Mucosa of descending colon (tissue), 3 donors: ENCODE measurements around the gene KIF21B. TPM values are rescaled to one million over a fixed set of nuclear protein-coding genes. Genes with fewer than 3 reads are reported as not detected.

Experiments
- ATAC-seq: fragments of 200-7000 bp; cut with Tn5 transposase; one replicate; pipeline ENCODE4 v1.9.1; 2020; ENCODE audit warnings: mild to moderate bottlenecking, moderate library complexity
- DNase-seq, 3 donors: peaks; one replicate each; pipeline ENCODE4 v3.0.0-alpha.2; 2020
- H3K36me3 ChIP-seq: fragments of 200-600 bp; one replicate; pipeline ENCODE4 v1.8.0; 2021; ENCODE audit warnings: low read depth, mild to moderate bottlenecking
- H3K4me1 ChIP-seq: fragments of 200-600 bp; one replicate; pipeline ENCODE4 v1.8.0; 2021; ENCODE audit warnings: low read depth, mild to moderate bottlenecking
- H3K4me3 ChIP-seq: fragments of 200-600 bp; one replicate; pipeline ENCODE4 v1.8.0; 2021; ENCODE audit warnings: mild to moderate bottlenecking
- H3K9me3 ChIP-seq: fragments of 200-600 bp; one replicate; pipeline ENCODE4 v1.8.0; 2021; ENCODE audit warnings: mild to moderate bottlenecking
- intact Hi-C, 2 donors: fragments of 100-400 bp; cut with DNase I in 1 of 2; cut with micrococcal nuclease in 1 of 2; formaldehyde crosslinking; loops; one replicate each; pipeline versions ENCODE4 v1.11.0 to v1.11.1; 2022; cut with DNase I, micrococcal nuclease
- total RNA-seq, 3 donors: library from RNA; stranded (reverse); fragmentation: NEBNext Ultra II Directional in 2 of 3; extraction: Animal tissue kit (Norgen Biotek cat#: 25700) in 2 of 3; gene quantifications; one replicate each; pipeline versions ENCODE4 v1.2.1 to v1.2.4, GENCODE V29; 2021 to 2023
- TF ChIP-seq, protein P1 (sequence below): fragments of 200-600 bp; IDR thresholded peaks from one replicate; pipeline ENCODE4 v1.8.0; 2022; ENCODE audit warnings: antibody characterized with exemption, mild to moderate bottlenecking
- donor health status: DM: no; HTN: no; CAD: no; lungs with moderate emphysema.
- donor health status: DM: no; HTN: no; CAD: no.
- donor health status: DM: no; HTN: yes; CAD: no.

The KIF21B gene
- total RNA-seq, 3 donors from 2014 or later = 3.2 to 10.5 (median 4.0) TPM

DNA sequence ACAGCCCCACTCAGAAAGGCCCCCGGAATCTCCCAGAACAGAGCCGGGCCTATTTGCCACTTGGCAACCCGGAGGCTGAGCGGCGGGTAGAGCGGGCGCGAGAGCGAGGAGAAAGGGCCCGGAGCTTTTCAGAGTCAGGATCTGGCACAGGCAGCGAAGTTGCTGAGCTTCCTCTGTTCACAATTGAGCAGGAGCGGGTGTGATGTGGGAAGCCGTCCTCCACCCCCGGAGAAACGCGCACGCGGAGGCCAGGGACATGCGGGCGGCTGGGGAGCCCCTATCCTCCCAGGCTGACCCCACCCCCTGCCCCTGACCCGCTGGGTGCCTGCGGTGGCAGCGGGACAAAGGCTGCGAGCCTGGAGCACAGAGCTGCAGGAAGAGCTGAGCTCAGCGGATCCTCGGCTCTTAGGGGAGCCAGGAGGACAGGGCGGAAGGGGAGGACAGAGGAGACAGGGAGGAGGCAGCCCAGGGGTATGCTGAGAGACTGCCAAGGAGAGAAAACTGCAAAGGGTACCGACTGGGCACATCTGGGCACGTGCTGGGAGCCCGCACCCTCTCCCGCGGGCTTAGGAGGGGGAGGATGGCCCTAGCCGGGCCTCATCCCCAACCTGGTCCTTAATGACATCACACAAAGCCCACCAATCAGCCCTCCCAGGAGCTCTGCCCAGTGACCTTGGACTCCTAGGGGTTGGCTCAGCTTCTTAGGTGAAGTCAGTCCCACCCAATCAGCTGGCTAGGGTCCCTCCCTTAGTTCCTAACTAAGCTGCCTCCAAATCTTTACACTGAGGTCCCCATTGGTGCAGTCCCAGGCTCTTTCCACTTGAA is 9.3 kb downstream of the KIF21B start:
- Histone ChIP-seq H3K4me1 (peaks cover 28% of the 10 kb centered on the region), H3K4me3 (no peak overlapping the region), H3K9me3 (no peaks in the 10 kb centered on the region), H3K36me3 (no peaks in the 10 kb centered on the region)
- TF ChIP-seq, protein P1, sequence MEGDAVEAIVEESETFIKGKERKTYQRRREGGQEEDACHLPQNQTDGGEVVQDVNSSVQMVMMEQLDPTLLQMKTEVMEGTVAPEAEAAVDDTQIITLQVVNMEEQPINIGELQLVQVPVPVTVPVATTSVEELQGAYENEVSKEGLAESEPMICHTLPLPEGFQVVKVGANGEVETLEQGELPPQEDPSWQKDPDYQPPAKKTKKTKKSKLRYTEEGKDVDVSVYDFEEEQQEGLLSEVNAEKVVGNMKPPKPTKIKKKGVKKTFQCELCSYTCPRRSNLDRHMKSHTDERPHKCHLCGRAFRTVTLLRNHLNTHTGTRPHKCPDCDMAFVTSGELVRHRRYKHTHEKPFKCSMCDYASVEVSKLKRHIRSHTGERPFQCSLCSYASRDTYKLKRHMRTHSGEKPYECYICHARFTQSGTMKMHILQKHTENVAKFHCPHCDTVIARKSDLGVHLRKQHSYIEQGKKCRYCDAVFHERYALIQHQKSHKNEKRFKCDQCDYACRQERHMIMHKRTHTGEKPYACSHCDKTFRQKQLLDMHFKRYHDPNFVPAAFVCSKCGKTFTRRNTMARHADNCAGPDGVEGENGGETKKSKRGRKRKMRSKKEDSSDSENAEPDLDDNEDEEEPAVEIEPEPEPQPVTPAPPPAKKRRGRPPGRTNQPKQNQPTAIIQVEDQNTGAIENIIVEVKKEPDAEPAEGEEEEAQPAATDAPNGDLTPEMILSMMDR = no peak
- ATAC-seq = no peak
- intact Hi-C loops = no loop called here
- DNase-seq = no peak

DNA sequence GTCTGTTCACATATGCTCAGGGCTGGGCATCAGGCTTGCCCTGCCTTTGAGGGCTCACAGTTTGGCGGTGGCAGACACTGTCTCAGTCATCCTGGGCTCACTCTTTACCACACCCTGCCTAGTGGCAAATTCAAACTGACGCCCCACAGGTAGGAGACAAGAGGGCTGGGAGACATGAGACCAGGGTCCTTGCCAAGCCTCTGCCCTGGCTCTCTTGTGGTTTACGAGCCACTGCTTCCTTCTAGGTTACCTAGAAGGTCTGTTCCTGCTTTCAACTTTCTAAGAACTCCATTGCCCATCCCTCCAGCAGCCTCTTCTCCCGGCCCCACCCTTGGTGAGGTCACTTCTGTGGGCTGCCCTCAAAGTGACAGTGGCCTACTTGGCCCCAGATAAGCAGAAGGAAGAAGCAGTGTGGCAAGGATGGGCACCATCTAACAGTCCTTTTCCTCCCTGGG is 10.5 kb downstream of the KIF21B start:
- H3K4me3 ChIP-seq = no peak overlapping the region
- peaks cover 26% of the 10 kb centered on the region for H3K4me1 ChIP-seq
- TF ChIP-seq, protein P1 = no peak
- no peaks in the 10 kb centered on the region for H3K36me3 ChIP-seq
- DNase-seq (no peak), ATAC-seq (peak; percentile 67)
- intact Hi-C loops = no loop called here
- H3K9me3 ChIP-seq = no peaks in the 10 kb centered on the region

DNA sequence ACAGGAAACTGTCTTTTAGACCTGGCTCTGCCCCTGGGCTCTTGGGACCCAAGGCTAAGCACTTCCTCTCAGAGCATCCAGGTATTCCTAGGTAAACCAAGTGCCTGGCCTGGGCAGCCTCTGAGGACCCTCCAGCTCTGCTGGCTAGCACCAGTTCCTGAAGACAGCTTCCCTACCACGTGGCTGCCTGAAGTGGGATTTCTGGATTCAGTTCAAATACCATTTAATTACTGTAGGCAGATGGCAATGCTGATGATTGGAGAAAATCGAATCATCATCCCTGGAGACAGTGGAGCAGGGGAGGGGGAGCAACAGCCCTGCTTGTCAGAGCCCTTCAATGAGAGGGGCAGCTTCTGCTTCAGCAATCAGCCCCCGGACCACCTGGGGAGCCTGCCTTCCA is 11.9 kb downstream of the KIF21B start:
- ATAC-seq (no peak), DNase-seq (no peak)
- intact Hi-C loops = no loop called here
- TF ChIP-seq, protein P1 = no peak
- Histone ChIP-seq H3K4me1 (peaks cover 24% of the 10 kb centered on the region), H3K4me3 (no peak overlapping the region), H3K36me3 (no peaks in the 10 kb centered on the region), H3K9me3 (no peaks in the 10 kb centered on the region)

DNA sequence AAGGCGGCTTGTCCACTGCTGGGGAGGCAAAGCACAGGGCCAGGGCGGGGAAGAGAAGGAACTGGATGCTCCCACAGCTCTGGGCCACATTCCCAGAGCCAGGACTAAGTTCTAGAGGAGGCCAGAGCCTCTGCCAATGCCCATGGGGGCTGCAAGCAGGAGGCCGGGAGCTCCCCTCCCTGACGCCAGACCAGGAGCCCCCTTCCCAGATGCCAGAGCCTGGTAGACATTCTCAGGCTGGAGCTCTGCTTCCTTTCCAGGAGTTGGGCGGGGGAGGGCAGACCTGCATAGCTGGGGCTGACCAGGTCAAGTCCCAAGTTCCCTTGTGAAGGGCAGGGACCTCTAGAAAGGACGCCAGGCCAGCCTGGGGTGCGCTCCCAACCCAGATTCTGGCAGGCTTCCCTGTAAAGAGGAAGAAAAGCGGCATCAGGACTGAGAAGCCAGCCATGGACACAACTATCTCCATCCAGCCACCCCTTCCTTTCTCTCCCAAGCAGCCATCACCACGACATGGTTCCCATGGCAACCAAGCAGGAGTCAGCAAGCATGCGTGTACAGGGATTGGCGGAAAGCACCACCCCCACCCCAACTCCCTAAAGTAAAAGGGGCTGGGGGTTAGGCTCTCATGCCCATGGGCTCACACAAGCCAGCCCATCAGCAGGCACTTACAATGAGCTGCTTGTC is 13.4 kb downstream of the KIF21B start:
- ATAC-seq = no peak
- Histone ChIP-seq H3K36me3 (no peaks in the 10 kb centered on the region), H3K4me1 (peaks cover 10% of the 10 kb centered on the region), H3K4me3 (no peak overlapping the region), H3K9me3 (no peaks in the 10 kb centered on the region)
- peak in 1 of 3 donors; percentile 23 for DNase-seq
- intact Hi-C loops = no loop called here
- TF ChIP-seq, protein P1 = no peak

DNA sequence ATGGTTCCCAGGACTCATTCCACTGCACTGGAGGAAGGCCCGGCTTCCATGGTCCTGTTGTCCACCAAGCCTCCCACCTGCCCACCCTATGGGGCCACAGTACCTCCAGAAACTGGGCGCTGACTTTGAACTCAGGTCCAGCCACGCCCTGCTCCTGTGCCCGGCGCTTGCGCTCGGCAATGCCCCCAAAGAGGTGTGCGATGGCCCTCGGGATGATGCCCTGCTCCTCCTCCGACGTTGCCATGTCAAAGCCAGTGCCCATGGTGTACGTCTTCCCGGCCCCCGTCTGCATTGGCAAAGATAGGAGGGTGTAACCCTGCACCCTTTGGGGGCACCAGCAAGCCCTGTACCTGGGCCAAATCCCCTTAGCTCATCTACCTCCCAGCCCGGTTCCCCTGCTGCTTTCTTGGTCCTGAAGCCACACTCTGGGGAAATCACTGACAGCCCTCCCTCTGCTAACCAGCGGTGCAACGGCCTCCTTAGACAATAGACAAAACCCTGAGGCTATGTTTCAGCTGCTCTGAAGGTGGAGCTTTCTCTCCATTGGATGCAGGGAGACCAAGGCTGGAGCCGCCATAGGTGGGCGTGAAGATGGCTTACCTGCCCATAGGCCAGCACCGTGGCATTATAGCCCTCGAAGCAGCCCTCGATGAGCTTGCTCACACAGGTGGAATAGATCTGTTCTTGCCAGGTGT is 14.7 kb downstream of the KIF21B start:
- intact Hi-C loops = no loop called here
- Histone ChIP-seq H3K4me1 (peaks cover 9% of the 10 kb centered on the region), H3K4me3 (no peak overlapping the region), H3K9me3 (no peaks in the 10 kb centered on the region), H3K36me3 (no peaks in the 10 kb centered on the region)
- TF ChIP-seq, protein P1 = no peak
- DNase-seq (peak in 1 of 3 donors; percentile 33), ATAC-seq (no peak)
